HG03558 (cell line): ENCODE measurements around the gene PDE7B.
"Not testable (repeated sequence)": the region's sequence is repeated elsewhere in the genome, so short reads cannot be mapped to it uniquely, and the experiment has no call there.

ENCODE experiments used
- ATAC-seq: cut with Tn5 transposase; IDR thresholded peaks from one replicate; pipeline ENCODE4 v1.9.1; 2021; ENCODE audit warnings: moderate number of reproducible peaks; ENCODE audit not compliant: unreplicated experiment; ENCODE audit errors: extremely low read depth

The PDE7B gene

DNA sequence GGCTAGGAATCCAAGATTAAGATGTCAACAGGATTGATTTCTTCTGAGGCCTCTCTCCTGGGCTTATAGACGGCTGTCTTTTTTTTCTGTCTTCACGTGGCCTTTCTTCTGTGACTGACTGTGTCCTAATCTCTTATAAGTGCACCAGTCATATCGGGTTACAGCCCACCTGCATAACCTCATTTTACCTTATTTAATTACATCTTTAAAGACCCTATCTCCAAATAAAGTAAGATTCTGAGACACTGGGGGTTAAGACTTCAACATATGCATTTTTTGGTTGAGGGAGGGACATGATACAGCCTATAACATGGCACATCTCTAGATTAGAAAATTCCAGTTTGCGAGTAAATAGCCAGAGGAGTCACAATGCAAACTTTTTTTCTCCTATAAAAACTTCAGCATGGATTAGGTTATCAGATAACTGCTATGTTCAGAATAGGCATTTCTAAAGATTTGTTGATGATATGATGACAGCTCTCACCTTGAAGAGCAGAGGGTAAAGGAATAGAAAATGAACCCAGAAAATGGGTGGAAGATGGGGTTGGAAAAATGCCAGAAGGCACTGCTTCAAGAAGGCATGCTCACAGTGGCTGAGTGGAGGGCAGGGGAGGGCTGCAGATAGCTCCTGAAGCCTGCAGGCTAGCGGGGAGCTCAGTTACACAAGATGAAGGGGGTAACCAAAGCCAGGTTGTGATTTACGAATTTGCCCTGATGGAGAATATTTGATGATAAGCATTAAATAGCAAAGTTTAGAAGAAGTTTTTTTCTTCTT, 8.7 kb upstream of the PDE7B start:
- no peak for ATAC-seq

DNA sequence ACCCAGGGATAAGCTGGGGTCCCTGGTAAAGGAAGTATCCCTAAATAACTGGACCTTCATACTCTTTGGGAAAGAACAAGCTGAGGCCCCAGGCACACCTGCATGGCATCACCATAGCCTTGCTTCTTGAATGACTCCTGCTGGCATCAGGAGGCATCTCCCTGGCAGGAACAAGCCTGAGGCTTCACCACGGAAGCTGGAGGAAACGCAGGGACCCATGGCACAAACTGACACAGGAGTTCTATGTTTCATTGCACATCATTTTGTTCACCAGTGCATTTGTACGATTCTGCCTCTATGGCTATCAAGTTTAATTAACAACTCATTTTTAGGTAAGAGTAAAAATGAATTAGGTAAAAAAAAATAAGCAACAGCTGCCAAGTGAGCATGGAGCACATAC, 619 bp upstream of the PDE7B start:
- no peak for ATAC-seq

DNA sequence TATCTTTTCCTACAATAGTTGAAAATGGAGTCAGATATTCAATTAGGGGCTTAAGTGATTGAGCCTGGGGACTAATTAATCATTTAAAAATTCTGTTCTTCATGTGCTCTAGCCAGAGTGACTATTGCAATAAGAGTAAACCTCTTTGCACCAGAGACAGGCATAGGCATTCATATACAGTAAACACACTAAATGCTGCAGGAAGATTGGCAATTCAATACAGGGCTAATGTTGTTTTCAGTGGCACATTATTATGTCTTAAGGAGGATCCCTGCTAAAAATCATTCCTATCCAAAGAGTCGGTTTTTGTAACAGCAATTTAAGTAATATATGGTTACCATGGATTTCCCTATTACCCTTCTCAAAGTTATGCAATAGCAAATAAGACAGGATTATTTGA, 1.2 kb downstream of the PDE7B start:
- ATAC-seq, result no peak

DNA sequence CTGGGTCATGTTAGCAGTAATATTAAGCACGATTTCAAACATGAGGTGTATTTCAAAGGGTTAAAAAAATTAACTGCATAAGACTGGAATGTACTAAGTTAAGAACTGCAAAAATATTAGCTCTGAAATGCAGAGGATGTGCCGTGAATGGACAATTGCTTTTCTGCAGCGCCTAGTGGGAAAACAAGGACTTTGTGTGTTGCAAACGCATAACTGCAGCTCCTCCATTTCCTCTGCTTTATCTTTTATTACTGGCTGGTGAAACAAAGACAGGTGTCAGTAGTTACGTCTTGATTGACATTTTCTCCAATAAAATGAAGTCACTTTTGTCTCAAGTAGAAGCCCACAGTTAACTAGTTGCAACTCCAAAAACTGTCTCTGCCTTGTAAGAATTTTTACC, 1.7 kb downstream of the PDE7B start:
- no peak for ATAC-seq

DNA sequence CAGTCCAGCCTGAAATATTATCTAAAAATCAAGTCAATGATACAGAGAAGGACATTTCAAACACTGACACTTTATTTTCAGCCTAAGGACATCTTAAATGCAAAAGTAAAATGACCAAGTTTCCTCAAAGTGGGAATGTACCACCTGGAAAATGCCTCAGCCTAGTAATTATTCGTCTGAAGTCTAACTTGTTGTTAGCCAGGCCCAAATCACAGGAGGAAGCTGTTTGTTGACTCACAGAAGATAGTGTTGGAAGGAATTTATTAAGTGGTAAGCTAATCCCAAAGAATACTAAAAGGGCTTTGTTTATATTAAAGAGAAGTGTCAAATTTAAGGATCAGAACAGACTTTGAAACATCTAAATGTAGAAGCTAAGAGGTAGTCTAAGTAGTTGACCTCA, 2.5 kb downstream of the PDE7B start:
- no peak for ATAC-seq

DNA sequence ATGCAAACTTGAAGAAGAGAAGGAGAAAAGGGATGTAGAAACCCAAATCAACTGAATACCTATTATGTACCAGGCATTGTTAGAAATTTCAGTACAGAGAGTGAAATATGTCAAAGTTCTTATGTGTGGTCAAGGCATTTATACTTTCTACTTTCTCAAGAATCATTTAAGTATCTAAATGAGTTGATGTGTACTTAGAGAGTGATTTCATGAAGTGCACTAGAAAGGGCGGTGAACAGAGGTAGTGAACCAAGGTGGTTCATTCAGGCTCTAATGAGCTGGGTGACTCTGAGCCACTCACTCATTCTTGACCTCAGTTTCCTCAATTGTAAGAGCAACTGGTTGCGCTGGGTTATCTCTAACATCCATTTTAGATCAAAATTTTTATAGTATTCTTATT, 3.3 kb downstream of the PDE7B start:
- ATAC-seq, result no peak

DNA sequence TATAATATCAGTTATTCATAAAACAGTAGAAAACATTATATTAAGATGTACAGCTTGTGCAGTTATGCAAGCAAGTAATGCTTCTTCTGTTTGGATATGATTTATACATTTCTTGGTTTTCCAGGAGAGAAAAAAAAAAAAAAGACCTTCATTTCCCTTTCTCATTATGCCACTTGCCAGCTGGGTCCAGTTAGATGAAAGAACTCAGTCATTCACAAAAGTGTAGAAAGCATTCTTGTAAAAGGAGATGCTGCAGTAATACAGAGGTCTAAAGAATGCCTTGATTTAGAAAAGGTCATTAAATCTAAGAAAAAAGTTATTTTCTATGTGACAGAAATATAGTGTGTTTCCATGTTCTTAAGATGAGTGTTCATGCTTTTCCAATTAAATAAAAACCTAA, 7.4 kb downstream of the PDE7B start:
- ATAC-seq, result no peak

DNA sequence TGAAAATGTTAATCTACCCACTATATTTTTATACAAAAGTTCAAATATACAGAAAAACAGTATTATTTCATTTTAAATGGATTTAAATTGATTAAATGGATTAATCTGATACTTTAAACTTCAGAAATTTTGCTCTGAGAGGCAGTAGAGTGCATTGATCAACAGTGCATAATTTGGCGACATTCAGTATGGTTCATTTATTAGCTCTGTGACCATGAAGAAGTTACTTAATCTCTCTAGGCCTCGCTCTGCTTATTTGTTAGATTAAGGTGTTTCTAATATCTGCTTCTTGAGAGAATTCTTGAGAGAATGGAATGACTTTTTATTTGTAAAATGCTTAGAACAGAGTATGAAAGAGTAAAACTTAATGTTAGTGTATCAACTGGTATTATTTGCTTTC, 8.9 kb downstream of the PDE7B start:
- ATAC-seq, result no peak

DNA sequence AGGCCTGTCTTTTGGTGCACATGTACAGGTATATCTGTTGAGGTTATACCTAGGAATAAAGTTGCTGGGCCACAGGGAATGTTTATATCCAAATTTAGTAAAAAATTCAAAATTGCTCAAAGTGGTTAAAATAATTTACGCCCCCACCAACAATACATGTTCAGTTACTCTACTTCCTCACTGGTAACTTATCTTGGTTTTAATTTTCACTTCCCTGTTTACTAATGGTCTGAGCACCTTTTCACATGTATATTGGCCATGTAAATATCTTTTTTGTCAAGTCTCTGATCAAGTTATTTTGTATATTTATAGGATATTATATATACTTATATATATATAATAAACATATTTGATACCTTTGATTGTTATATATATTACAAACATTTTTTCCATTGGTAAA, 9.7 kb downstream of the PDE7B start:
- no peak for ATAC-seq

DNA sequence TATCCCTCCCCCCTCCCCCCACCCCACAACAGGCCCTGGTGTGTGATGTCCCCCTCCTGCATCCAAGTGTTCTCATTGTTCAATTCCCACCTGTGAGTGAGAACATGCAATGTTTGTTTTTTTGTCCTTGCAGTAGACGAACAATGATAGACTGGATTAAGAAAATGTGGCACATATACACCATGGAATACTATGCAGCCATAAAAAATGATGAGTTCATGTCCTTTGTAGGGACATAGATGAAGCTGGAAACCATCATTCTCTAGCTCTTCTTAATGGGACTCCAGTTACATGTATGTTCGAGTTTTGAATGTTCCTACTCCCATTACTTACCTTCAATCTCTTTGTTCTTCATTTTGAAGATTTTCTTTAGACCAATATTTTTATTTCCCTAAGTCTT, 13.4 kb downstream of the PDE7B start:
- not testable (repeated sequence) for ATAC-seq

DNA sequence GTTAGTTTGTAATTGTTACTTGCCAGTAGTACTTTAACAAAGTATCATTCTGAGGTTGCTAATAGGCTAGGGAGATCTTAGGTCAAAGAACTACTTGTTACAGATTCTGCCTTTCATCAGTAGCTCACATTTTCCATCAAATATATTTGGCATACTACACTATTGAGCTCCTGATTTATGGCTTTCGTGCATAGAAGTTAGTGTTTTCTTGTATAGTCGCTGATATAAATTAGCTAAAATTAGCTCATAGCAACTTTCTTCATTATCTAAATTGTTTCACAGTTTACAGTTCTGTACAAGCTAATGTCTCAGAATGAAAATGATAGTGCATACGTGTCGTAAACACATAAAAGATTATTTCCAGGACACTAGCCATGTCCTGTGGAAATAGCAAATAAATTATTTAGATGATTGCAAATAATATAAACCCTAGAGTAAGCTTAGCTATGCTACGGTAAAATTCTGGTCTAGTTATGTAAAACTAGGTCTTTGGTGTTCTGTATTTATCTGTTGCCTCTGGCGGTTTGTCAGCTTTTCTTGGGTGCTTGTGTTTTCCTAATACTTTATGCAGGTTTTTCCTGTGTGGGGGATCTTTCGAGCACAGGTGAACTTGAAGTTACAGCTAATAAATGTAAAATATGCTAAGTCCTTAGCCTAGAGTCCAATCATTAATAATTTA, 15.1 kb downstream of the PDE7B start:
- ATAC-seq, result no peak

DNA sequence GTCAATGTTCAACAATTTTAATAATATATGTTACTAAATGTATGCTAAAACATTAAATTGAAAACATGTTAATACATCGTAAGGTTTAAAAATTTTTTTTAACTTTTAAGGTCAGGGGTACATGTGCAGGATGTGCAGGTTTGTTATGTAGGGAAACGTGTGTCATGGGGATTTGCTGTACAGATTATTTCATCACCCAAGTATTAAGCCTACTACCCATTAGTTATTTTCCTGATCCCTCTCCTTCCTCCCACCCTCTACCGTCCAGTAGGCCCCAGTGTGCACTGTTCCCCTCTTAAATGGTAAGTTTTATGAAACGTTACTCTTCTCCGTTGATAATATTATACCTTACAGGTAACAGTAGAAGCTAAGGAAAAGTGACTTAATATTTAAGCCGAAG, 15.8 kb downstream of the PDE7B start:
- ATAC-seq, result no peak

DNA sequence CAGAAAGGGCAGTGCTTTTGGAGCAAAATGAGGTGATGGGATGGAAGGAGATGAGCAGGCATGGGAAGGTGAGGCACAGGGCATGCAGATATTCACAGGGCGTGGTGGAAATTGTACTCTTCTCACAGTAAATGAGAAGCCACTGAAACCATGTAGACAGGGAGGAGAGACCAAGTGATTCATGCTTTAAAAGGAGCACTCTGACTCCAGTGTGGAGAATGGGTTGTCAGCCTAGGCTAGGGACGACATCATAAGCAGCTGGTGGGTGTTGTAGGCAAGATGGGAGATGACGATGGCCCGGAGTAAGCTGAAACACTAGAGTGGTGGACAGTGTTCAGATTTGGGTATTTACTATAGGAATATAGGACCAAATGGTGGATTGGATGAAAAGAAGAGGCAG, 18.4 kb downstream of the PDE7B start:
- no peak for ATAC-seq

DNA sequence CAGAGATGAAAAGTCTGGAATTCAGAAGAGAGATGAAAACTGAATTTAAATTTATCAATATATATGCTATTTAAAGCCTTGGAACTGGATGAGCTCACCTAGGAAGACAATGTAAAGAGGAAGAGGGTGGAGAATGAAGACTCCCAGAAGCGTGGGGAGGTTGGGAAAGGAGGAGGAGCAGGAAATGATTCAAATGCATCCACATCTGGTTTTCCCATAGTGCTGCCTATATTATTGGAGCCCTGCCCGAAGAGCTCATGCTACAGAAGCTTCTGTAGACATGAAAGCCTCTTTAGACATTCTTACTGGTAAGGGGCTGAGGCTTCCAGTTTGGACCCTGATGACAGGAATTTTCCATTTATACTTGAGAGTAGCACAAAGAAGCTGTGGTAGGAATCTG, 19.2 kb downstream of the PDE7B start:
- ATAC-seq, result no peak

DNA sequence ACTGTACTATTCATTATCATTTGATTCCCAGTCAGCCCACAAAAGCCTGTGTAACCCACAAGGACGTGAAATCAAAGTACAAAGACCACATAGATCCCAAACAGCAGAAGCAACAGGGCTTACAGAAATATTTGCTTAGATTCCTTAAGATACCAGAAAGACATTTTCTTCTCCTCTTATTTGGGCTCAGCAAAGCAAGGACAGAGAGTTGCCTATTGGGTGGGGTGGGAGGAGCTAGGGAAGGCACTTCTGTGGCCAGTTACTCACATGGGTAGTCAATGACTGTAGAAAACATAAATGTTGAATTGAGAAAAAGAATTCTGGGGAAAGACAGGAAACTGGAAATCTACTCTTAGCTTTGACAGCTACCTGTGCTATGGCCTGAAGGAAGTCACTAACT, 19.8 kb downstream of the PDE7B start:
- ATAC-seq, result no peak

DNA sequence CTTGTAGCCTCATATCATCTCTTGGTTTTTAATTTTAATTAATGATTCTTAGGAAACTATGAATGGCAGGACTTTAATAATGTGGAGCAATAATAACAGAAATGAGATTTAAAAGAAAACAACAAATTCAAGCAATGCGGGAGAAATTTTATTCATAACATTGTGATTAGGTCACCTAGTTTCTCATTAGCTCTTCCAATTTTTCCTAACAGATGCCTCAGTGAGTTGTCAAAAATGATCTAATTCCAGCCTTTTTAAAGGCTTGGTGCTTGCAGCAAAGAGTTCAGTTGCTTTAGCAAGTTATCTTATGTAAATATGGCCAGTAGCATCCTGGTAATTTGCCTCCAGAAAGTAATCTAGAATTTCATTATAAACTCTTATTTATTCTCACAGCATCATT, 20.4 kb downstream of the PDE7B start:
- no peak for ATAC-seq

DNA sequence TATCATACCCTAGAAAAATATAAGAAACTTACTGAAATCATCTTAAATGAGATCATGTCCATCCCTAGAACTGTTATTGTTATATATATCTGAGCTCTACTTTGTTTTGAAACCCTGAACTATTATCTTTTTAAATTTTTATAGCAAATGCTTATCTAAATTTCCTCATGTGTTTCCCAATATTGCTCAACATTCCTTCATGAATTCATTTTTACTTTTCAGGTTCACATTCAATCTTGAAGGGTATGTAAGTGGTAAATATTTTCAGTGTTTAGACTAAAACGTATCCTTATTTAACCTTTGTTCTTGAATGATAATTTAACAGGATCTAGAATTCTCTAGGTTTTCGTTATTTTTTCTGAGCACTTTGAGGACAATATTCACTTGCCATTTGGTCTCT, 23.9 kb downstream of the PDE7B start:
- no peak for ATAC-seq

DNA sequence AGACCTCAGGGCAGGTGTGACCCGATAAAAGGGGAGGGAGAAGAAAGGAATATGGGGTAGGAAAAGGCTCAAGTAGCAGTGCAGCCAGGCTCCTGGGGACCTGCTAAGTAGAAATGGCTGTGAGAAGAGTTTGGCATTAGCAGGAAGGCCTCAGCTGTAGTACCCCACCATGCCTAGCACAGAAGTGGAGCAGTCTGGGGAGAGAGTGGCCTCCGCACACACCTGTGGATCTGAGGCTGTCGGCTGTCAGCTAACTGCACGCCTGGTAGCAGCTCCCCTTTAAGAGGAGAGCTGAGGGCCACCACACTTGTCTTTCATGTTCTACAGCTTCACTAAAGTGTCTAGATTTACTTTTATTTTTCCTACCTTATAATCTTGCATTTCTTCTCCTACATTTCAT, 24.6 kb downstream of the PDE7B start:
- no peak for ATAC-seq

DNA sequence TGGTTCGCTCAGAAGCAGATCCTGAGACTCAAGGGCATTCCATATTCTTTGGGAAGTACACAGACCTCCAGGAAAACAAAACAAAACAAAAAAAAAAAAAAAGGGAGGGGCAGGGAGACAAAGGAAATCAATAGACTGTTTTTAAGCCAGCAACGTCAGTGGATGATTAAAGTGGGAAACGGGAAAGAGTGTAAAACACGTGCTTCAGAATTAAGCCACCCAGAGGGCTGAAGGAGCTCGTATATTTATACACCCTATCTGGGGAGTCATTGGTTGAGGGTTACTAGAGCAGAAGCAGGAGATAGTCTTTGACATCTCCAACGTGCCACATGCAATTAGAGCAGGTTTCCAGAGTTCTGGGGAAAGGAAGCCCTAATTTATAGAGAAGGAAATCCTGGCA, 26.2 kb downstream of the PDE7B start:
- ATAC-seq, result no peak

DNA sequence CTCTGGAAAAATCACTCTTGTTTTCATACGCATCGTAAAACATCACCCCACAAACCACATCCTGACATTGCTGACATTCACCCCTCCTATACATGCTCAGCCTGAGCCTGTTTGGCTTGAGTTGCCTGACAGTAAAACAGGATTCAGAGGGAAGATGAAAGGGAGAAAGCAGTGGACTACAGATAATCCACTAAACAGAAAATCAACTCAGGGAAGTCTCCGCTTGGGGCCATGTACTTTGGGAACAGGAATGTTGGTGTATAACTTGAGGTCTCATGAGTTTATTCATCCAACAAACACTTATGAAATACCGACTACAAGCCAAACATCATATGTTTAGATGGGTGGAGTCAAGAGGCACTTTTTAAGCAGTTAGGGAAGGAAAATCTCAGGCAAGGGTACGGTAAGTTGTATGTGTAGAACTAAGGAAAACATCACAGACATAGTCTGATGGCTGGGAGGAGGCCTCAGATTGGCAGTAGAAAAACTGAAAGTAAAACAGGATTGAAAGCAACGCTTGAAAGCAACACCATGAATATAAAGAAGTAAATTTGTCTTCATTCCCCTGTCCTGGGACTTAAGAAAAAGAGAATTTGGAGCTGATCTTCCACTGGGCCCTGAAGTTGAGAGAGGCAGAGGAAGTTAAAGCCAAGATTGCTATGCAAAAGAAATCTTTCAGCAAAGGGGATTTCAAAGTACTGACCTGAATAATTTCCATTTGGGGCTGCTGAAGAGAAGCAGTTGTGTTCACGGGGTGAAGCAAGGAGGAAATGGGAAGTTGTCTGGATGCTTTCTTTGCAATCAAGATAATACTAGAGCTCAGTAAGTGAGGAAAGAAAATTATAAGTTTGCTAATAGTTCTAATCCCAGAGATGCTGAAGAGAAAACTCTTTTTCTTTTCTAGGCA, 28.8 kb downstream of the PDE7B start:
- peak; percentile 84 for ATAC-seq

DNA sequence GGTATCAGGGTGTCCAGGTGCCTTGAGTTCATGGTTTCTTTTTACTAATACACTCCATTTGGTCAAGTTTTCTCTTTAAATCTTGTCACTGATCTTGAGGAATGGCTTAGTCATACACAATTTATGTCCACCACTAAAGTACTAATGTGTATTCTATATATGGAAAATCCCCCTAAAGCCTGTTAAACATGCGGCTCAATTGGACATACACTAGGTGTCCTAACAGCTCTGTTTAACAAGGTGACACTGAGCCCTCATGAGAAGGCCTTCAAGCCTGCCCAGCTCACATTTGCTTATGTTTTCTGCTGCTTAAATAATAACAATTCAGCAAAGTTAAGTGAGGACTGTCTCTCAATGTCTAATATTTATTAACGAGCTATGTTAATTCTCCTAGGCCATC, 31.5 kb downstream of the PDE7B start:
- ATAC-seq, result no peak
